Measurements from ENCODE around the gene CFAP74. TPM values are rescaled to one million over a fixed set of nuclear protein-coding genes. Genes with fewer than 3 reads are reported as not detected.
A peak's percentile ranks its signal among the peaks of the same experiment; 100 is the strongest.

The CFAP74 gene
- polyA plus RNA-seq, 1 donor from 2014 or later: 0.22 TPM

DNA sequence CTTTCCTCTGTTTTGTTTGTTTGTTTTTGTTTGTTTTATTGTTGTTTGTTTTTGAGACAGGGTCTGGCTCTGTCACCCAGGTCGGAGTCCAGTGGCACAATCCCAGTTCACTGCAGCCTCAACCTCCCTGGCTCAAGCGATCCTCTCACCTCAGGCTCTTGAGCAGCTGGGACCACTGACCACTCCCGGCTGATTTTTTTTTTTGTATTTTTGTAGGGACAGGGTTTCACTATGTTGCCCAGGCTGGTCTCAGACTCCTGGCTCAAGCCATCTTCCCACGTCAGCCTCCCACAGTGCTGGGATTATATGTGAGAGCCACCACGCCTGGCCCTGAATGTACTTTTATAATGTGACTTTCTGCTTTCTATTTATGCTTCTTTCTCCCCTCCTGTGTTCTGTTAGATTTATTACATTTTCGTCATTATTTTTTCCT lies 93.5 kb downstream of the CFAP74 start:
- no peaks in the 10 kb centered on the region for H3K79me2 ChIP-seq (replicated peaks; ENCODE audit: insufficient read depth, low read length)
- H3K27ac ChIP-seq (ENCODE audit: low read length): no peak overlapping the region
- H3K27me3 ChIP-seq (ENCODE audit: insufficient read depth, low read depth, low read length): no peaks in the 10 kb centered on the region
- H3F3A ChIP-seq (ENCODE audit: insufficient read depth, low read length, poor library complexity, severe bottlenecking): no peaks in the 10 kb centered on the region
- no peak overlapping the region for H3K9ac ChIP-seq (ENCODE audit: low read length)
- TF ChIP-seq EZH2 (IDR thresholded peaks at IDR 0.05; ENCODE audit: borderline replicate concordance, insufficient read depth, low read length, poor library complexity, severe bottlenecking) (no peak), POLR2AphosphoS5 (IDR thresholded peaks at IDR 0.05) (no peak)
- H3K4me2 ChIP-seq (ENCODE audit: low read length): no peak overlapping the region
- H3K9me2 ChIP-seq (ENCODE audit: insufficient read depth, low read length): no peaks in the 10 kb centered on the region
- H3K36me3 ChIP-seq (ENCODE audit: insufficient read depth, low read length): no peaks in the 10 kb centered on the region
- H3K9me3 ChIP-seq (ENCODE audit: low read length): no peaks in the 10 kb centered on the region
- no peak overlapping the region for H3K4me3 ChIP-seq (ENCODE audit: low read length)
- H2AFZ ChIP-seq (ENCODE audit: low read depth, low read length): no peak overlapping the region
- no peaks in the 10 kb centered on the region for H4K20me1 ChIP-seq (ENCODE audit: insufficient read depth)

GRCh38 chr1:1908506-1908791 lies 95.1 kb downstream of the CFAP74 start:
- peak overlapping the region; percentile 66 for H3K4me3 ChIP-seq (ENCODE audit: low read length)
- no peaks in the 10 kb centered on the region for H3F3A ChIP-seq (ENCODE audit: insufficient read depth, low read length, poor library complexity, severe bottlenecking)
- no peaks in the 10 kb centered on the region for H3K9me3 ChIP-seq (ENCODE audit: low read length)
- no peaks in the 10 kb centered on the region for H3K36me3 ChIP-seq (ENCODE audit: insufficient read depth, low read length)
- H2AFZ ChIP-seq (ENCODE audit: low read depth, low read length): no peak overlapping the region
- no peak overlapping the region for H3K4me2 ChIP-seq (ENCODE audit: low read length)
- no peaks in the 10 kb centered on the region for H3K79me2 ChIP-seq (replicated peaks; ENCODE audit: insufficient read depth, low read length)
- H3K27me3 ChIP-seq (ENCODE audit: insufficient read depth, low read depth, low read length): no peaks in the 10 kb centered on the region
- no peak for TF ChIP-seq SMC3 (conservative IDR thresholded peaks at IDR 0.05; ENCODE audit: poor library complexity)
- no peak for TF ChIP-seq MXI1 (conservative IDR thresholded peaks at IDR 0.05; ENCODE audit: poor library complexity, severe bottlenecking)
- H3K9ac ChIP-seq (ENCODE audit: low read length): peak overlapping the region; percentile 60
- no peaks in the 10 kb centered on the region for H4K20me1 ChIP-seq (ENCODE audit: insufficient read depth)
- H3K27ac ChIP-seq (ENCODE audit: low read length): no peak overlapping the region
- no peaks in the 10 kb centered on the region for H3K9me2 ChIP-seq (ENCODE audit: insufficient read depth, low read length)

DNA sequence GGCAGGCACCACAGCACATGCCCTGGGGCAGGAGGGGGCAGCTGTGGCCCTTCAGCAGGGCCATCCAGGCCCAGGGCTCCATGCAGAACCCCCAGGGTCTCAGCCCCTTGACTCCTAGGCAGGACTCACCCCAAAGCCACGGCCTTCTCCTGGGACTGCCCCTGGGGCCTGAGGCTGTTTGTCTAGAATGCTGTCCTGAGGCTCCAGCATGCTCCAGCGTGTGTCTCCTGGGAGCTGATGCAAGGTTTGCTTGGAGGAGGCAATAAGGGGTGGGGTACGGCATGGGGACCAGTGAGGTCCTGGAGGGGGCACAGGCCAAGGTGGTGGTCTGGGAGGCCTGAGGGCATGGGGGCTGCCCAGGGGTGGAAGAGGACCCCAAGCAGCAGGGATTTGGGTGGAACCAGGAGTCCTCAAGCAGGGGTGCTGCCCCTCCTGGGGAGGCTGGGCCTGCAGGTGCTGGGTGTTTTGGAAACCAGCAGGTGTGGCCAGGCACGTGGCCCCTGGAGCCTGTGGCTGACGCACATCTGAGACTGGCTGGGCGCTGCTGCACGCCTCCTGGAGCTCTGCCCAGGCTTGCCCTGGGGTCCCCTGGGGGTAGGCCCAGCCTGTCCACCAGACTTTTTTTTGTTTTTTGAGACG lies 96.4 kb downstream of the CFAP74 start:
- H3K4me2 ChIP-seq (ENCODE audit: low read length): no peak overlapping the region

More for the DNA sequence above, 96.4 kb downstream of the CFAP74 start:
- H3K79me2 ChIP-seq (replicated peaks; ENCODE audit: insufficient read depth, low read length): no peaks in the 10 kb centered on the region
- H2AFZ ChIP-seq (ENCODE audit: low read depth, low read length): no peak overlapping the region
- H3K4me3 ChIP-seq (ENCODE audit: low read length): no peak overlapping the region
- no peaks in the 10 kb centered on the region for H3F3A ChIP-seq (ENCODE audit: insufficient read depth, low read length, poor library complexity, severe bottlenecking)
- TF ChIP-seq POLR2AphosphoS5 (IDR thresholded peaks at IDR 0.05) (no peak), TAF1 (IDR thresholded peaks at IDR 0.05; ENCODE audit: low read depth) (no peak), EZH2 (IDR thresholded peaks at IDR 0.05; ENCODE audit: borderline replicate concordance, insufficient read depth, low read length, poor library complexity, severe bottlenecking) (no peak), EP300 (conservative IDR thresholded peaks at IDR 0.05; ENCODE audit: poor library complexity, severe bottlenecking) (no peak), MXI1 (conservative IDR thresholded peaks at IDR 0.05; ENCODE audit: poor library complexity, severe bottlenecking) (no peak), SMC3 (conservative IDR thresholded peaks at IDR 0.05; ENCODE audit: poor library complexity) (no peak), RAD21 (conservative IDR thresholded peaks at IDR 0.05) (no peak)
- TF ChIP-seq, protein P1, sequence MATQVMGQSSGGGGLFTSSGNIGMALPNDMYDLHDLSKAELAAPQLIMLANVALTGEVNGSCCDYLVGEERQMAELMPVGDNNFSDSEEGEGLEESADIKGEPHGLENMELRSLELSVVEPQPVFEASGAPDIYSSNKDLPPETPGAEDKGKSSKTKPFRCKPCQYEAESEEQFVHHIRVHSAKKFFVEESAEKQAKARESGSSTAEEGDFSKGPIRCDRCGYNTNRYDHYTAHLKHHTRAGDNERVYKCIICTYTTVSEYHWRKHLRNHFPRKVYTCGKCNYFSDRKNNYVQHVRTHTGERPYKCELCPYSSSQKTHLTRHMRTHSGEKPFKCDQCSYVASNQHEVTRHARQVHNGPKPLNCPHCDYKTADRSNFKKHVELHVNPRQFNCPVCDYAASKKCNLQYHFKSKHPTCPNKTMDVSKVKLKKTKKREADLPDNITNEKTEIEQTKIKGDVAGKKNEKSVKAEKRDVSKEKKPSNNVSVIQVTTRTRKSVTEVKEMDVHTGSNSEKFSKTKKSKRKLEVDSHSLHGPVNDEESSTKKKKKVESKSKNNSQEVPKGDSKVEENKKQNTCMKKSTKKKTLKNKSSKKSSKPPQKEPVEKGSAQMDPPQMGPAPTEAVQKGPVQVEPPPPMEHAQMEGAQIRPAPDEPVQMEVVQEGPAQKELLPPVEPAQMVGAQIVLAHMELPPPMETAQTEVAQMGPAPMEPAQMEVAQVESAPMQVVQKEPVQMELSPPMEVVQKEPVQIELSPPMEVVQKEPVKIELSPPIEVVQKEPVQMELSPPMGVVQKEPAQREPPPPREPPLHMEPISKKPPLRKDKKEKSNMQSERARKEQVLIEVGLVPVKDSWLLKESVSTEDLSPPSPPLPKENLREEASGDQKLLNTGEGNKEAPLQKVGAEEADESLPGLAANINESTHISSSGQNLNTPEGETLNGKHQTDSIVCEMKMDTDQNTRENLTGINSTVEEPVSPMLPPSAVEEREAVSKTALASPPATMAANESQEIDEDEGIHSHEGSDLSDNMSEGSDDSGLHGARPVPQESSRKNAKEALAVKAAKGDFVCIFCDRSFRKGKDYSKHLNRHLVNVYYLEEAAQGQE (IDR thresholded peaks at IDR 0.05; ENCODE audit: borderline replicate concordance): no peak
- TF ChIP-seq, protein P2, sequence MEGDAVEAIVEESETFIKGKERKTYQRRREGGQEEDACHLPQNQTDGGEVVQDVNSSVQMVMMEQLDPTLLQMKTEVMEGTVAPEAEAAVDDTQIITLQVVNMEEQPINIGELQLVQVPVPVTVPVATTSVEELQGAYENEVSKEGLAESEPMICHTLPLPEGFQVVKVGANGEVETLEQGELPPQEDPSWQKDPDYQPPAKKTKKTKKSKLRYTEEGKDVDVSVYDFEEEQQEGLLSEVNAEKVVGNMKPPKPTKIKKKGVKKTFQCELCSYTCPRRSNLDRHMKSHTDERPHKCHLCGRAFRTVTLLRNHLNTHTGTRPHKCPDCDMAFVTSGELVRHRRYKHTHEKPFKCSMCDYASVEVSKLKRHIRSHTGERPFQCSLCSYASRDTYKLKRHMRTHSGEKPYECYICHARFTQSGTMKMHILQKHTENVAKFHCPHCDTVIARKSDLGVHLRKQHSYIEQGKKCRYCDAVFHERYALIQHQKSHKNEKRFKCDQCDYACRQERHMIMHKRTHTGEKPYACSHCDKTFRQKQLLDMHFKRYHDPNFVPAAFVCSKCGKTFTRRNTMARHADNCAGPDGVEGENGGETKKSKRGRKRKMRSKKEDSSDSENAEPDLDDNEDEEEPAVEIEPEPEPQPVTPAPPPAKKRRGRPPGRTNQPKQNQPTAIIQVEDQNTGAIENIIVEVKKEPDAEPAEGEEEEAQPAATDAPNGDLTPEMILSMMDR (IDR thresholded peaks at IDR 0.05; ENCODE audit: poor library complexity, severe bottlenecking): no peak
- H3K27me3 ChIP-seq (ENCODE audit: insufficient read depth, low read depth, low read length): no peaks in the 10 kb centered on the region
- no peak overlapping the region for H3K9ac ChIP-seq (ENCODE audit: low read length)
- no peaks in the 10 kb centered on the region for H3K9me2 ChIP-seq (ENCODE audit: insufficient read depth, low read length)
- H4K20me1 ChIP-seq (ENCODE audit: insufficient read depth): no peaks in the 10 kb centered on the region
- no peaks in the 10 kb centered on the region for H3K36me3 ChIP-seq (ENCODE audit: insufficient read depth, low read length)
- H3K27ac ChIP-seq (ENCODE audit: low read length): no peak overlapping the region
- no peaks in the 10 kb centered on the region for H3K9me3 ChIP-seq (ENCODE audit: low read length)

Measured in neural cell (in vitro differentiated cells).